ENCODE measurements around the gene TENM4.

- no peak for TF ChIP-seq CTCF (IDR thresholded peaks at IDR 0.05; ENCODE audit: poor library complexity, severe bottlenecking)
- no peak for TF ChIP-seq MXI1 (conservative IDR thresholded peaks at IDR 0.05; ENCODE audit: poor library complexity, severe bottlenecking)
- no peak for TF ChIP-seq EP300 (conservative IDR thresholded peaks at IDR 0.05; ENCODE audit: poor library complexity, severe bottlenecking)
Observed at GRCh38 chr11:78763664-78764063, 677.2 kb downstream of the TENM4 start.
